A172 (cell line): ENCODE results near the gene ZNF598. TPM values are rescaled to one million over a fixed set of nuclear protein-coding genes. Genes with fewer than 3 reads are reported as not detected.
A peak's percentile ranks its signal among the peaks of the same experiment; 100 is the strongest.
"Not testable (repeated sequence)": the region's sequence is repeated elsewhere in the genome, so short reads cannot be mapped to it uniquely, and the experiment has no call there.

Experiments
- DNase-seq: peaks from one replicate; pipeline ENCODE4 v3.0.0-alpha.2; 2015; ENCODE audit warnings: low spot score
- total RNA-seq: library from RNA; depleted of rRNA; stranded (reverse); fragments of >200 nt; shearing (Covaris generic); gene quantifications from 2 replicates; pipeline ENCODE4 v1.2.3, GENCODE V29; 2014

The ZNF598 gene
- total RNA-seq, 1 experiment from 2014 or later = 26.9 TPM

- no peak for DNase-seq
These were observed 31.7 kb downstream of the ZNF598 start for GRCh38 chr16:1977875-1978268.

- DNase-seq = no peak
These were observed 32.4 kb downstream of the ZNF598 start for GRCh38 chr16:1976951-1977874.

- no peak for DNase-seq
These were observed 33.5 kb downstream of the ZNF598 start for GRCh38 chr16:1976216-1976520.

- DNase-seq = no peak
These were observed 34.0 kb downstream of the ZNF598 start for GRCh38 chr16:1975432-1976215.

GRCh38 chr16:1974157-1975070 lies 35.2 kb downstream of the ZNF598 start:
- DNase-seq = no peak

- DNase-seq = no peak
These were observed 36.0 kb downstream of the ZNF598 start for GRCh38 chr16:1973461-1974156.

GRCh38 chr16:1972490-1972877 lies 37.1 kb downstream of the ZNF598 start:
- no peak for DNase-seq

GRCh38 chr16:1971796-1972489 lies 37.7 kb downstream of the ZNF598 start, which contains the start of gene TBL3:
Gene TBL3 (plus strand): TSS chr16:1972053. CDS start chr16:1972165, 112 bp downstream.
- DNase-seq = peak; percentile 91

GRCh38 chr16:1968146-1968953 lies 41.3 kb downstream of the ZNF598 start:
- no peak for DNase-seq

GRCh38 chr16:1966460-1966859 lies 43.2 kb downstream of the ZNF598 start, which contains the start of gene RNF151:
Gene RNF151 (plus strand): TSS chr16:1966856. CDS start chr16:1966882, 26 bp downstream.
- no peak for DNase-seq

- no peak for DNase-seq
These were observed 44.1 kb downstream of the ZNF598 start for GRCh38 chr16:1965396-1966001.

- peak; percentile 99 for DNase-seq
These were observed 44.9 kb downstream of the ZNF598 start, which contains the start of gene RPS2 for GRCh38 chr16:1964506-1965395. Gene RPS2 (minus strand): TSS chr16:1964826. CDS start chr16:1964625, 201 bp downstream.

- no peak for DNase-seq
These were observed 45.7 kb downstream of the ZNF598 start for GRCh38 chr16:1963806-1964505.

GRCh38 chr16:1962161-1963153 lies 47.2 kb downstream of the ZNF598 start:
- DNase-seq = not testable (repeated sequence)

- no peak for DNase-seq
These were observed 48.0 kb downstream of the ZNF598 start for GRCh38 chr16:1961651-1962067.
